Lung microvascular endothelial cell (primary cell): ENCODE data around the gene EXOC4. TPM values are rescaled to one million over a fixed set of nuclear protein-coding genes. Genes with fewer than 3 reads are reported as not detected.

Source experiments
- DNase-seq, 2 donors: peaks; one replicate each; pipeline versions ENCODE4 v3.0.0 to v3.0.0-alpha.2; 2010; ENCODE audit warnings: low read depth in 2 of 2
- total RNA-seq: library from RNA; depleted of rRNA; stranded (reverse); fragments of >200 nt; gene quantifications from 2 replicates; pipeline ENCODE4 v1.2.1, GENCODE V29; 2014

Gene EXOC4
- total RNA-seq, 1 donor from 2014 or later, result 103 TPM

DNA sequence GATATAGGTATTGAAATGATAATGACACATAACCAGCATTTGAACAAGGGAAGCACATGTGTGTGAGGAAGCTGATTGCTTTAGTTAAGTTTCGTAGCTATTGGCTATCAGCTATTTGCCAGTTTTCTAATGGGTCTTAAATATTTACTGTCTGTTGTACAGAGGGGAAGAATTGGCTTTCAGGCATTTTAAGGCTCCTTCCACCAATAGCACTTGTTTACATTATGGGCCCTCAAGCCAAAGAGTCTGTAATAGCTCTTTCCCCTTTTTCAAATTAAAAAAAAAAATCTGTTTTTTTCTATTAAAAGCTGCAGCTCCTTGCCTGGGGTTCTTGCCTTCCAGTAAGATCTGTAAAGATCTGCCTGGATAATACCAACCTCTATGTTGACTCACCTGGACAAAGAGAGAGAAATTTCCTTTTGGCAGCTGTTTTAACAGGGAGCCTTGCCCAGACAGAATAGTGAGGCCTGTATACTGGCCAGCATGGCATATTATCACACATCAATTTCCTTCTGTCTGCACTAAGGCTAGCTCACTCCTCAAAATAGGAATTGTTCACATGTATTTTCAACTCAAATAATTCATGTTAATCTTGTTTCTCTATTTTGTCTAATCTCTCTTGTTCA, 769.5 kb downstream of the EXOC4 start:
- DNase-seq, result no peak

- no peak for DNase-seq
Observed at GRCh38 chr7:134024739-134025138, 771.9 kb downstream of the EXOC4 start.

DNA sequence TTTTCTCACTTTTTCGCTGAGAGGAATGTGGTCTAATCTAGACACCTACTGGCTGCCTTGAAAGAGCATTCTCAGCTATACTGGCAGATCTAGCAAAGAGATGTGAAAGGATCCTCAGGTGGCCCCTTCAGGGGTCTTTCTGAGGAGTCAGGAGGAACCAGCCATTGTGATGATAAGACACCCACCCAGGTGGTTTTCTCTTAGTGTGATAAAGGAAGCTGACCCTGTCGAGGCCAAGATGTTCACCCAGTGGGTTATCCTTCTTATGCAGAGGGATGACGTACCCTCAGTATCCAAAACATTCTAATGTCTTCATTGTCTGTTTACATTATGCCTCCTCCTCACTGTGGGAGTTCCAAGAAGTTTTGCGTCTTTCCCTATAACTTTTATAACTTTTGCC, 776.0 kb downstream of the EXOC4 start:
- no peak for DNase-seq

DNA sequence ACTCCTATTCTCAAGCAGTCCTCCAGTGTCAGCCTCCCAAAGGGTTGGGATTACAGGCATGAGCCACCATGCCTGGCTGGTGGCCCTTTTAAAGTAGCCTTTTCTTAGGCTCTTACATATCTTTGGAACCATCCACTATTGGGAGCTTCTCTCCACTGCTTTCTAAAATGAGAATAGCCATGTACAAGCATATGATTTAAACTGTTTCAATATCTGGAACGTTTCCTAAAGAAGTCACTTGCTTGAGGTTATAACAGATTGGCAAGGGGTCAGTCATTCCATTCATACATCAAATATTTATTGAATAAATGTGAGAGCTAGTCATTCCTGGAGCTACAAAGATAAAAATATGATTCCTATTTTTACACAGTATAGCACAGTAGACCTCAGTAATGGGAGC, 776.9 kb downstream of the EXOC4 start:
- no peak for DNase-seq

- DNase-seq, result no peak
Observed at GRCh38 chr7:134030460-134030865, 777.6 kb downstream of the EXOC4 start.

- DNase-seq, result peak in 1 of 2 donors; percentile 8
Observed at GRCh38 chr7:134031835-134032617, 779.1 kb downstream of the EXOC4 start.

GRCh38 chr7:134034652-134035051, 781.8 kb downstream of the EXOC4 start:
- DNase-seq, result no peak

- no peak for DNase-seq
Observed at GRCh38 chr7:134037991-134038390, 785.1 kb downstream of the EXOC4 start.

GRCh38 chr7:134040988-134041387, 788.1 kb downstream of the EXOC4 start:
- DNase-seq, result no peak

DNA sequence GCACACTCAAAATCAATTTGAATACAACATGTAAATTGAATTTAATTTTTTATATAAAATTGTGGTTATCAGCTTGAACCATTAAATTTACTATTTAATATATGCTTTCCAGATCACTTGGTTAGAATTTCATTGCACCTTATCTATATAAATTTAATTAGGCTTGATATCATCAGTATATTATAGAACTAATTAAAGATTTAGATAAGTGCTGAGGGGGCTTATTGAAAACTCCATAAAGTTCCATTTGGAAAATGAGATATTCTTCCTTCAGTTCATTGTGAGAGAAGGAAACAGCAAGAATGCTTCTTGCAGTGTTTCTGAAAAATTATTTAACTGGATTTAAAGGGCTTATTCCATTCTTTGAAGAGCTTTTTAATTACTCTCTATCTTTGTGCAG, 788.6 kb downstream of the EXOC4 start:
- no peak for DNase-seq

- no peak for DNase-seq
Observed at GRCh38 chr7:134042307-134042706, 789.4 kb downstream of the EXOC4 start.

DNA sequence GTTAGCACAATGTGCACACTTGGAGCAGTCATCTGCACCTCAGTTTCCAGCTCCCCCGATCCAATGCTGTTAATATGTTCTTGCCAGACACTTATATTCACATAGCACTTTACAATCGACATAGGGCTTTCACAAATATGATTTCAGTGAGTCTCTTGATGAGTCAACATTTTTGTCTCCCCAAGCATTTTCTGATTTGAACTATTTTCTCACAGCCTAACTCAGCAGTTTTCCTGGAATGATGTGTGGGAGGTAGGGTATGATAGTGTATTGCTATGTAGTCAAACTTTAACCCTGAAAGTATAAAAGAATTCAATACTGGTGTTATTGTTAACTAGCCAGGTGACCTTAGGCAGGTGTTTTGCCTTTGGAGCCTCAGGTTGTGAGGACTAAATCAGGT, 791.8 kb downstream of the EXOC4 start:
- no peak for DNase-seq

DNA sequence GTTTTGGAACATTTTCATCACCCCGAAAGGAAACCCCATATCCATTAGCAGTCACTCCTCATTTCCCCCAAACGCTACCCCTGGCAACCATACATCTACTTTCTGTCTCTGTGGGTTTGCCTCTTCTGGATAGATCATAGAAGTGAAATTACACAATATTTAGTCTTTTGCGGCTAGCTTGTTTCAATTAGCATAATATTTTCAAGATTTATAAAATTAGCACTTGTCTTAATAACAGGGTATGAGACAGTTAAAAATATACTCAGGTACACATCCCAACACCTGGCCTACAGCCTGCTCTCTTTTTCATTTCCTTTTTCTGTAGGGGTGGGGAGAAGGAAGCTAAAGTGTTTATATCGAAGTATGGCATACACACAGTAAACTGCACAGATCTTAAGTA, 792.8 kb downstream of the EXOC4 start:
- no peak for DNase-seq

DNA sequence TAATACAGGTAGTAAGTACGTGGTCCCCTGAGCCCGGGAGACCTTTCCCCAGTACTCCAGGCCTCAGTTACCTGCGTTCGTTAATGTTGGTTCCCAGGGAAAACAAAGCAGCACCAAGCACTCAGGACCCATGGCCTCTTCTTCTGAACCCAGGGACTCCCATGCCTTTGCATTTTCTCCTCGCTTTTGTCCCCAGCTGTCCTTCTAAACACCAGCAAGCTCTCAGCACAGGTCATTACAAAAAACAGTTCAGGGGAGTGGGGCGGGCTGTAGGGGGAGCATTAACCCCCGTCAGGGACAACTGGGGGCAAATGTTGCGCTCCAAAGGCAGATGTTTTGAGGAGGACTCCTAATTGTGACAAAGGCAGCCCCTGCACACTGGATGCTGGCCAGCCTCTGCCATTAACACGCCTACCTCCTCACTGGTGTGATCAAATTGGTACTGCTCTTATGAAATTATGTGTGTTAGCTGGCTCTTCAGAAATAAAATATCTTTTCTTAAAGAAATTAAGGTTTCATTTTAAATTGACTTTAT, 793.8 kb downstream of the EXOC4 start:
- DNase-seq, result no peak

GRCh38 chr7:134047675-134048074, 794.8 kb downstream of the EXOC4 start:
- no peak for DNase-seq

GRCh38 chr7:134048166-134048565, 795.3 kb downstream of the EXOC4 start:
- no peak for DNase-seq

- no peak for DNase-seq
Observed at GRCh38 chr7:134051020-134051419, 798.1 kb downstream of the EXOC4 start.

DNA sequence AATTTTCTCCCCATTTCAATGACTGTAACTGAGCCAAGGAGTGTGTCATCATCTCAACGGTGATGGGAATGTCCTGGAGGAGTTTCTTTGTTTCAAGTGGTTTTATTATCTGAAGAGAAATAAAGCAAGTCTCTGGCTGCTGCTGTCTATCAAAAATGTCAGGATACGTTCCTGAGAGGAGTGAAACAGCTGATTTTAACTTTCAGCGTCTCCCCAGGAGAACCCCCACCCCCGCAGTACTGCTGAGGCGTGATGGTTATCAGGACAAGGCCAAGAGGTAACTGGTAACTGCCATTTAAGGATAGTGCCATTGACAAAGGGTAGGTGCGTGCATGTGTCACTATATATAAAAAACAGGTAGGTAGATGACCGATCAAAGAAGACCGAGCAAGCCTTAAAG, 803.9 kb downstream of the EXOC4 start:
- DNase-seq, result no peak

DNA sequence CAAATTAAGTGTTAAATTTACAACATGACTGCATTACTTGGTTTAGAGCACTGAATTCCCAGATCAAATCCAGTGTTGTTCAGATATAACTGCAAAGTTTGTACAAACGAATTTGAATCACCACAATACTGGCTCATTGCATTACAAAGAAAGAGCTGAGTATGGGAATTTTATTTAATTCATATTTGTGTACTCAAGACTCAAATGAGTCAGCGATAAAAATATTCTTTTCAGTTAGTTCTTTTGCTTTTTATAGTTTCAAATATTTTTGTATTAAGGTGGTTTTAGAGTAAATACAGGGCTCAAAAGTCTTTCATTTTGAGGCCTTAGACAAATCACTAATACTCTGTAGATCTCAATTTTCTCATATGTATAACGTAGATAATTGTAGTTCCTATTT, 805.6 kb downstream of the EXOC4 start:
- DNase-seq, result no peak

DNA sequence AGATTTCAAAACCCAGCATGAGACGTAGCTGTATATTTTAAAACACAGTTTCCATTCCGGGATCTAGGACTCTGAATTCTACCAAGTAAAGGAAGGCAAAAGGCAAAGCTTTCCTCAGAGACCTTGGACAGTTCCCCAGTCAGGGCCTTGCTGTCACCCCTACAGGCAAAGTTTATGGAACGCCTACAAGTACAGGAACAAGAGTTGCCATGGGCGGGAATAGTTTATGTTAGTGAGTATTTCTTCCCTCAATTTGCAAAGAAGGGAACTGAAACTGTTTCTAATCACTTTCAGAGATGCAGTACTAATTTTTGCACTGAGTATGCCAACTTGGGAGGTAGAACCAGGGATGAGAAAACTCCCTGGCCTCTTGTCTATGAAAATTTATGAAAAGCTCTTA, 806.1 kb downstream of the EXOC4 start:
- DNase-seq, result peak in 1 of 2 donors; percentile 8

DNA sequence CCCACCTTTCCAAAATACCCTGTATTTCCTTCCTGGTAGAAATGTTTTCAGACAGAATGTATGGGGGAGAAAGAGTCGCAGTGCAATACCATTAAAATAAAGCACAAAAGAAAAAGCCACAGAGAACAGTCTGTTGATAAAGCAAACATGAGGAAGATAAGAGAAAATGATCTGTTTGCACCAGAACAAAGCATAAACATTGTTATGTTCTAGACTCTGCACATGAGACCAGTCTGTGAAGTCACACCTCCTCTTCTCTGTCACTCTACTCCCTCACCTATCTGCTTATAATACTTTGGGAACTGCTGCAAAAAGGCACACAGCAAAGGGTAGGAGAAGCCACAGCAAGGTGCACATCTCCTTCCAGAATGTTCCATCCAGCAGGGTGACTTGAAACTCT, 807.0 kb downstream of the EXOC4 start:
- no peak for DNase-seq

GRCh38 chr7:134060874-134061273, 808.0 kb downstream of the EXOC4 start:
- no peak for DNase-seq

DNA sequence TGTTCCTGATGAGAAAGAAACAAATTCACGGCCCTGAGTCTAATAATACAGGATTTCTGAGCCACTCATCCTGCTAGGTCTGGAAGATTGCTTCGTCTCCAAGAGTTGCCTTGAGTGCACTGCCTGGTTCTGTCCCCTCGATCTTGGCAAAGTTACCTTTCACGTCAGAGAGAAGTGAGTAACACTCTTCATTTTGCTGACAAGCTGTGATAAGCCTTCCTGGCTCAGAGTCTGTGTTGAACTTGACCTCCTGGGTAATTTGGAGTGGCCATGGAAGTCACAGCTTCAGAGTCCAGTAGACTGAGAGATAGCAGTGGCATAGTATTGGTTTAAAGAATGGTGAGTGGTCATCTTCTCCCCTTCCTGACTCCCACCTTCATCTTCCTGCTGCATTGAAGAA, 809.6 kb downstream of the EXOC4 start:
- no peak for DNase-seq
